ENCODE data around the gene HTRA3.

Gene HTRA3

GRCh38 chr4:8269535-8270417 is at the start of gene HTRA3:
Gene HTRA3, plus strand, starts transcription at chr4:8269754. Its CDS starts 215 bp downstream, at chr4:8269969.
- no peak for DNase-seq (ENCODE audit: low read depth in 3 of 3)

GRCh38 chr4:8220661-8221450 is 48.7 kb upstream of the HTRA3 start:
- no peak for DNase-seq (ENCODE audit: low read depth in 3 of 3)

GRCh38 chr4:8221476-8221875 is 48.1 kb upstream of the HTRA3 start:
- no peak for DNase-seq (ENCODE audit: low read depth in 3 of 3)

GRCh38 chr4:8221985-8222384 is 47.6 kb upstream of the HTRA3 start:
- DNase-seq (ENCODE audit: low read depth in 3 of 3): no peak

GRCh38 chr4:8222609-8223388 is 46.8 kb upstream of the HTRA3 start:
- no peak for DNase-seq (ENCODE audit: low read depth in 3 of 3)

- DNase-seq (ENCODE audit: low read depth in 3 of 3): no peak
Measured at GRCh38 chr4:8224267-8224974, 45.1 kb upstream of the HTRA3 start.

GRCh38 chr4:8224975-8225625 is 44.5 kb upstream of the HTRA3 start:
- DNase-seq (ENCODE audit: low read depth in 3 of 3): no peak

GRCh38 chr4:8225706-8226443 is 43.7 kb upstream of the HTRA3 start:
- no peak for DNase-seq (ENCODE audit: low read depth in 3 of 3)

- no peak for DNase-seq (ENCODE audit: low read depth in 3 of 3)
Measured at GRCh38 chr4:8227201-8227770, 42.3 kb upstream of the HTRA3 start.

GRCh38 chr4:8227771-8228318 is 41.7 kb upstream of the HTRA3 start:
- no peak for DNase-seq (ENCODE audit: low read depth in 3 of 3)

- peak; percentile 62 to 80 (median 73) for DNase-seq (ENCODE audit: low read depth in 3 of 3)
Measured at GRCh38 chr4:8228319-8229250, 41.0 kb upstream of the HTRA3 start.

GRCh38 chr4:8229331-8229975 is 40.1 kb upstream of the HTRA3 start:
- DNase-seq (ENCODE audit: low read depth in 3 of 3): no peak

- no peak for DNase-seq (ENCODE audit: low read depth in 3 of 3)
Measured at GRCh38 chr4:8230033-8230432, 39.5 kb upstream of the HTRA3 start.

GRCh38 chr4:8230891-8231290 is 38.7 kb upstream of the HTRA3 start:
- no peak for DNase-seq (ENCODE audit: low read depth in 3 of 3)

GRCh38 chr4:8231551-8232049 is 38.0 kb upstream of the HTRA3 start:
- no peak for DNase-seq (ENCODE audit: low read depth in 3 of 3)

GRCh38 chr4:8232748-8233147 is 36.8 kb upstream of the HTRA3 start:
- DNase-seq (ENCODE audit: low read depth in 3 of 3): no peak

- no peak for DNase-seq (ENCODE audit: low read depth in 3 of 3)
Measured at GRCh38 chr4:8233672-8234484, 35.7 kb upstream of the HTRA3 start.

Measured in stimulated activated CD4-positive, alpha-beta T cell treated with anti-CD3 and anti-CD28 coated beads, TNF-alpha, amount 100 ng/mL, for 48 hours (primary cell).